Measurements from ENCODE around the gene PARD3.
"Not testable (repeated sequence)": the region's sequence is repeated elsewhere in the genome, so short reads cannot be mapped to it uniquely, and the experiment has no call there.

Gene PARD3

GRCh38 chr10:34707656-34708055 is 107.4 kb downstream of the PARD3 start:
- Histone ChIP-seq H3K4me1 (peaks cover 0 to 64% (median 29%) of the 10 kb centered on the region in 4 donors), H3K4me3 (no peak overlapping the region), H3K27ac (no peak overlapping the region), H3K27me3 (no peaks in the 10 kb centered on the region), H3K36me3 (no peaks in the 10 kb centered on the region), H3K9me3 (no peaks in the 10 kb centered on the region)
- DNase-seq = no peak
- intact Hi-C loops (cut with DNase I; ENCODE audit: low total_unique reads) = no loop called here
- TF ChIP-seq CTCF (IDR thresholded peaks at IDR 0.05) = no peak

DNA sequence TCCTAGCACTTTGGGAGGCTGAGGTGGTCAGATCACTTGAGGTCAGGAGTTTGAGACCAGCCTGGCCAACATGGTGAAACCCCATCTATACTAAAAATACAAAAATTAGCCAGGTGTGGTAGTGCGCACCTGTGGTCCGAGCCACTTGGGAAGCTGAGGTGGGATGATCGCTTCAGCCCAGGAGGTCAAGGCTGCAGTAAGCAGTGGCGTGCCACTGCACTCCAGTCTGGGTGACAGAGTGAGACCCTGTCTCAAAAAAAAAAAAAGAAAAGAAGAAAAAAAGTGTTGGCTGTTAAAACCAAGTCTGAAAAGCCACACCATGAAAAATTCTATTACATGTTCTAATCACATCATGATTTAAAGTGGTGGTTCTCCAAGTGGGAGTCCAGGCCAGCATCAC is 108.1 kb downstream of the PARD3 start:
- H3K4me3 ChIP-seq; DNase-seq; intact Hi-C loops (cut with DNase I; ENCODE audit: low total_unique reads); H3K36me3 ChIP-seq; H3K27me3 ChIP-seq; H3K27ac ChIP-seq; H3K9me3 ChIP-seq: not testable (repeated sequence)
- peaks cover 0 to 67% (median 32%) of the 10 kb centered on the region in 4 donors for H3K4me1 ChIP-seq

DNA sequence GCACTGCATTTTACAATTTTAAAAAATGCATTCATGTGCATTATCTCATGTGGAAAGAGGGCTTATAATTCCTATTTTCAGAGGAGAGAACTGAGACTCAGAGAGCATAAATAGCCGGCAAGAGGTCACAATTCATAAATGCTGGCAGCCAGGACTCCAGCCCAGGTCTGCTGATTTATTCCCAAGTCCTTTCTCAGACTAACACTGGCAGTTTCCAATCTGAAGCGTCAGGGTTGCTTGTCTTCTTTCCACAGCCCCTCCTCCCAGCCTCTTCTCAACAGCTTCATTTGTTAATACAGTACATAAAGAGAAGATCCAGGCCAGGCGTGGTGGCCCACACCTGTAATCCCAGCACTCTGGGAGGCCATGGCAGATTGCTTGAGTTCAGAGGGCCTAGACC is 108.9 kb downstream of the PARD3 start:
- H3K27ac ChIP-seq = no peak overlapping the region
- peaks cover 0 to 67% (median 28%) of the 10 kb centered on the region in 4 donors for H3K4me1 ChIP-seq
- intact Hi-C loops (cut with DNase I; ENCODE audit: low total_unique reads) = no loop called here

DNA sequence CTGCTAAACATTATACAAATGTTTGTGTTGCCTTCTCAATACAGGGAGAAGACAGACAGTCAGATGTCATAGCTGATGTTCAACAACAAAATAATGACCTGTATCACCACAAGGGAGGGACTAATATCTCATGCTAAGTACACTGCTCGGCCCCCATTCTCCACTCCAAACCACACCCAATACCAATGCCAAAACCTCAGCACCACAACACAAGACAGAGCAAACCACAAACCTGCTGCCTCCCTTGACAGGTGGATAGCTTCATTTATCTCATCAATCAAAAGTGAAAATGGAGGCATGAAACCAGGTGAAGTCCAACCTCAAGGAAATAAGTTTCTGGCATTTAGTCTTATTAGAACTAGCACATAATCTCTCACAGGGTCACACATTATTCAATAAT is 109.5 kb downstream of the PARD3 start:
- intact Hi-C loops (cut with DNase I; ENCODE audit: low total_unique reads) = no loop called here
- Histone ChIP-seq H3K27ac (no peak overlapping the region), H3K9me3 (no peaks in the 10 kb centered on the region), H3K36me3 (no peaks in the 10 kb centered on the region), H3K27me3 (no peaks in the 10 kb centered on the region), H3K4me3 (no peak overlapping the region), H3K4me1 (peaks cover 0 to 66% (median 25%) of the 10 kb centered on the region in 4 donors)
- TF ChIP-seq CTCF (IDR thresholded peaks at IDR 0.05) = no peak
- no peak for DNase-seq

More for the DNA sequence above, 108.9 kb downstream of the PARD3 start:
- Histone ChIP-seq H3K36me3 (no peaks in the 10 kb centered on the region), H3K9me3 (no peaks in the 10 kb centered on the region), H3K4me3 (no peak overlapping the region), H3K27me3 (no peaks in the 10 kb centered on the region)
- TF ChIP-seq CTCF (IDR thresholded peaks at IDR 0.05) = no peak
- DNase-seq = no peak

DNA sequence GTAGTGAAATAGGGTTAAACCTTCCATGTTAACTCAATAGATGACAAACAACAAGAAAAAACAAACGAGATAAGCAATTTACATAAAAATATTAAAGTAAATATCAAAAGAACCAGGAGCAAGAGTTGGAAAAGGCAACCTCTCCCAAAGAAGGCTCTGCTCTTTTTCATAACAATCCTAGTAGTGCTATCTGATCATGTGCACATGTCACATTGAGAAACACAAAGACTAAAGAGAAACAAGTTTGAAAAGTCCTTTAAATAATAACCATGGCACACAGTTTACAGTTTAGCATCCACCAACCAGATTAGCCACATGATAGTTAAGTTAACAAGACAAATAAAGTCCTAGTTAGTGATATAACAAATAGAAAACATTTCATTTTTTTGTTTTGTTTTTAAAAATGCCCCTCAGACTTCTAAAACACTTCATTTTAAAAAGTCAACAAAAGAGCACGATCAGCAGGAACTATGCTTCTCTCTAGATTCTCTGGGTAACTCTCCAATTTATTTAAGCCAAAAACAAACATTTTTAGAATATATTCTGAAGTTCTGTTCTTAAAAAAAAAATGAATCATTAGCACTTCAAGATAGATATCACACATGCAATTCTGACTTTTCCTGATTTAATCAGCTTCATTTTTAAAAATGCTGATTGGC is 110.4 kb downstream of the PARD3 start:
- H3K36me3 ChIP-seq = no peaks in the 10 kb centered on the region
- DNase-seq = no peak
- no peak overlapping the region for H3K4me3 ChIP-seq
- intact Hi-C loops (cut with DNase I; ENCODE audit: low total_unique reads) = no loop called here
- peak overlapping the region in 1 of 2 donors; percentile 5 for H3K27ac ChIP-seq
- no peak for TF ChIP-seq CTCF (IDR thresholded peaks at IDR 0.05)
- peaks cover 0 to 72% (median 28%) of the 10 kb centered on the region in 4 donors for H3K4me1 ChIP-seq
- H3K9me3 ChIP-seq = no peaks in the 10 kb centered on the region
- no peaks in the 10 kb centered on the region for H3K27me3 ChIP-seq

GRCh38 chr10:34702982-34703381 is 112.1 kb downstream of the PARD3 start:
- Histone ChIP-seq H3K27ac (peak overlapping the region; percentile 1 to 34), H3K4me3 (no peak overlapping the region), H3K36me3 (no peaks in the 10 kb centered on the region), H3K27me3 (no peaks in the 10 kb centered on the region), H3K4me1 (peaks cover 0 to 87% (median 38%) of the 10 kb centered on the region in 4 donors), H3K9me3 (no peaks in the 10 kb centered on the region)
- intact Hi-C loops (cut with DNase I; ENCODE audit: low total_unique reads) = no loop called here
- no peak for TF ChIP-seq CTCF (IDR thresholded peaks at IDR 0.05)
- no peak for DNase-seq
